HUES48 (cell line): ENCODE results near the gene BIRC7.

Experiments used
- H3K27ac ChIP-seq: one replicate; pipeline ENCODE4 v1.7.0; 2013; ENCODE audit warnings: low read depth, low read length, inconsistent platforms
- H3K27me3 ChIP-seq: 2 replicates; pipeline ENCODE4 v1.6.1; 2013; ENCODE audit warnings: mild to moderate bottlenecking, low read length; ENCODE audit not compliant: control insufficient read depth, insufficient read depth
- H3K36me3 ChIP-seq: 2 replicates; pipeline ENCODE4 v1.6.1; 2013; ENCODE audit warnings: low read length; ENCODE audit not compliant: control insufficient read depth, insufficient read depth
- H3K4me1 ChIP-seq: 2 replicates; pipeline ENCODE4 v1.6.1; 2013; ENCODE audit warnings: mild to moderate bottlenecking, low read length; ENCODE audit not compliant: control insufficient read depth, insufficient read depth
- H3K4me3 ChIP-seq: 2 replicates; pipeline ENCODE4 v1.5.1; 2013; ENCODE audit warnings: mild to moderate bottlenecking, low read depth, low read length
- H3K9ac ChIP-seq: 2 replicates; pipeline ENCODE4 v1.6.1; 2013; ENCODE audit warnings: mild to moderate bottlenecking, low read depth, low read length, moderate library complexity
- H3K9me3 ChIP-seq: 2 replicates; pipeline ENCODE4 v1.6.1; 2013; ENCODE audit warnings: low read length; ENCODE audit not compliant: control insufficient read depth, insufficient read depth

The BIRC7 gene

GRCh38 chr20:63192721-63193120 lies 43.0 kb upstream of the BIRC7 start:
- H3K9me3 ChIP-seq, result no peaks in the 10 kb centered on the region
- no peaks in the 10 kb centered on the region for H3K27me3 ChIP-seq
- H3K4me3 ChIP-seq, result no peak overlapping the region
- peaks cover 31% of the 10 kb centered on the region for H3K36me3 ChIP-seq
- H3K9ac ChIP-seq, result no peak overlapping the region
- no peak overlapping the region for H3K27ac ChIP-seq
- H3K4me1 ChIP-seq, result 0 out of 2 replicates have a peak, but pooled peaks cover 4% of the 10 kb centered on the region

DNA sequence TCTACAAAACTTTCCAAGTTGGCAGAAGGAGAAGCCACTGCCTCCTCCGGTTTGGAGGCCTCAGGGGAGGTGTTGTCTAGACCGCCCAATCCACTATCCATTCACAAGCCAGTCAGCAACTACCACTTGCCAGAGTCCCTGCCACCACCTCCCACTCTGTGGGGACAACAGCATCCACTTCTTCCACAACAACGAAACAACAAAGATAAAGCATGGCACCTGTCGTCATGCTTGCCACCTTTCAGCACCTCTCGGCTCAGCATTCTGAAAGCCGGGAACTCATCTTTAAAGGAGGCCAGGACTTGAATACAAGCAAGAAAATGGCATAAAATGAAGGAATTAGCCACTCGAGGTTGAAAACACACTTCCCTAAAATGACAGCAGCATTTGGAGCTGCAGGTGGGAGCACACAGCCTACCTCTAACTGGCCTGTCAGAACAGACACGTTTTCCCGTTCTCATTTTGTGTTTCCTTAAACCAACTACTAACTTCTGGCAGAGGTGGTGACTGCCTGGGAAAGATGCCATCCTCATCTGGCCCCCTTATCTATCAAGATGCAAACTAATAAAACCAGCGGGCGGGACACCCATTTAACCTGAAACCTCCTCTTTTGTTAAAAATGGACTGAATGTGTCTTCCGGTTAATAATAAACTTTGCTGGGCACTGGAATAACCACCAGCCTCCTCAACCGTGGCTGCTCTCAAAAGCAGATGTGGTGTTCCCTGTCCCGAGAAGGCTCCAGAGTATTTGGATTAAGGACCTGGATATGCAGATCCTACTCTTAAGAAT lies 41.5 kb upstream of the BIRC7 start:
- no peaks in the 10 kb centered on the region for H3K9me3 ChIP-seq
- H3K9ac ChIP-seq, result no peak overlapping the region
- no peak overlapping the region for H3K27ac ChIP-seq
- 0 out of 2 replicates have a peak, but pooled peaks cover 4% of the 10 kb centered on the region for H3K4me1 ChIP-seq
- H3K27me3 ChIP-seq, result no peaks in the 10 kb centered on the region
- no peak overlapping the region for H3K4me3 ChIP-seq
- peaks cover 35% of the 10 kb centered on the region for H3K36me3 ChIP-seq

- H3K4me3 ChIP-seq, result no peak overlapping the region
- H3K36me3 ChIP-seq, result peaks cover 35% of the 10 kb centered on the region
- H3K4me1 ChIP-seq, result 0 out of 2 replicates have a peak, but pooled peaks cover 4% of the 10 kb centered on the region
- no peaks in the 10 kb centered on the region for H3K27me3 ChIP-seq
- no peak overlapping the region for H3K9ac ChIP-seq
- no peaks in the 10 kb centered on the region for H3K9me3 ChIP-seq
- H3K27ac ChIP-seq, result no peak overlapping the region
Measured at GRCh38 chr20:63194797-63195173, 40.9 kb upstream of the BIRC7 start.

DNA sequence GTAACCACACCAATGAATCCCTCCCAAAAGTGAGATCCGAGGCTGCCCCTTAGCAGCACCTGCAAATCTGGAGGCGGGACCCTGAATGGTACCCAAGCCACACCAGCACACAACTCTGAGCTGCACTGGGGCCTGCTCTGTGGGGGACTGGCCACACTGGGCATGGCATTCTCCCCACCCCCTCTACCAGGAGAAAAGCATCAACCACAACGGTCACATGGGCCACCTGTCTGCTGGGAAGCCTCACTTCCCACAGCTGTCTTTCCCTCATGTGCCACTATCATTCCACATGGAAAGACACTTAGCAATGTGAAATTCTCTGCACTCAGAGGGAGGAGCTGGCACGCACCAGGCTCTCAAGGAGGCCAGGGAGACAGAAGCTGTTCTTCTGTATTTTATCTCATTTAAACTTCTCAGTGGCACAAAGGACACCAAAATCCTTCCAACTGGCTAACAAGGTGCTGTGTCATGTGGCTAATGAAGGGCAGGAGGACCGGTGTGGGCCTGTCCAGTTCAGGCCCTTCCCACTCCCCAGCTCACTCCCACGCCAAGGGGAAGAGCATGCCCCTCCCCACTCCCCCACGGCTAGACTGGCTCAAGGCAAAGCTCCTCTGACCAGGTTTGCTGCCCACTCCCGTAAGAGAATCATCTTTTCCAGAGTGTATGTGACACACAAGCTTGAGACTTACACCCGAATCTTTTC lies 38.8 kb upstream of the BIRC7 start:
- Histone ChIP-seq H3K9me3 (no peaks in the 10 kb centered on the region), H3K27me3 (no peaks in the 10 kb centered on the region), H3K4me3 (no peak overlapping the region), H3K36me3 (peaks cover 51% of the 10 kb centered on the region), H3K4me1 (0 out of 2 replicates have a peak, but pooled peaks cover 4% of the 10 kb centered on the region), H3K27ac (no peak overlapping the region), H3K9ac (no peak overlapping the region)

GRCh38 chr20:63198606-63199005 lies 37.1 kb upstream of the BIRC7 start:
- Histone ChIP-seq H3K27me3 (no peaks in the 10 kb centered on the region), H3K27ac (no peak overlapping the region), H3K9ac (no peak overlapping the region), H3K4me3 (no peak overlapping the region), H3K9me3 (no peaks in the 10 kb centered on the region), H3K4me1 (0 out of 2 replicates have a peak, but pooled peaks cover 4% of the 10 kb centered on the region), H3K36me3 (peaks cover 68% of the 10 kb centered on the region)

- H3K36me3 ChIP-seq, result peaks cover 75% of the 10 kb centered on the region
- H3K4me3 ChIP-seq, result no peak overlapping the region
- no peaks in the 10 kb centered on the region for H3K27me3 ChIP-seq
- H3K9ac ChIP-seq, result no peak overlapping the region
- no peaks in the 10 kb centered on the region for H3K9me3 ChIP-seq
- H3K27ac ChIP-seq, result no peak overlapping the region
- 0 out of 2 replicates have a peak, but pooled peaks cover 4% of the 10 kb centered on the region for H3K4me1 ChIP-seq
Measured at GRCh38 chr20:63202021-63202420, 33.7 kb upstream of the BIRC7 start.

- no peaks in the 10 kb centered on the region for H3K9me3 ChIP-seq
- H3K4me1 ChIP-seq, result no peaks in the 10 kb centered on the region
- no peaks in the 10 kb centered on the region for H3K27me3 ChIP-seq
- no peak overlapping the region for H3K4me3 ChIP-seq
- peaks cover 75% of the 10 kb centered on the region for H3K36me3 ChIP-seq
- no peak overlapping the region for H3K27ac ChIP-seq
- no peak overlapping the region for H3K9ac ChIP-seq
Measured at GRCh38 chr20:63202811-63203526, 32.7 kb upstream of the BIRC7 start.

- H3K27ac ChIP-seq, result no peak overlapping the region
- H3K9me3 ChIP-seq, result no peaks in the 10 kb centered on the region
- H3K4me1 ChIP-seq, result no peaks in the 10 kb centered on the region
- peaks cover 86% of the 10 kb centered on the region for H3K36me3 ChIP-seq
- H3K27me3 ChIP-seq, result no peaks in the 10 kb centered on the region
- H3K9ac ChIP-seq, result no peak overlapping the region
- no peak overlapping the region for H3K4me3 ChIP-seq
Measured at GRCh38 chr20:63204362-63204761, 31.3 kb upstream of the BIRC7 start.

DNA sequence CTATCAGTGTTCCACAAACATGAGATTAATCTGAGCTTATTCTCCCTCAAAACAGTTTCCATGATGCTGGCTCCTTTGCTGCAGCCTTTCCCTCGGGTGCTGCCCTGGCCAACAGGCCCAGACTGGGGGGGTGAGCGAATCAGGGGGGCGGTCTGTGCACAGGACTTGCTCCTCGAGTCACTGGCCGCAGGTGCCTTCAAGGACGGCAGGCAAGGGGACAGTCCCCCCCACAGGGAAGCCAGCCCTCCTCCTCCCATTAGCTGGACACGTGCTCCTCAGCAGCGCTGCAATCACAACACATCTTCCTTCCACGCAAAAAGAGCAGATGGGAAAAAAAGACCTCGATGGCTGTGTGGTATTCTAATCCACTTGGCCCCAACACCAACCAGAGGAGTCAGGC lies 29.8 kb upstream of the BIRC7 start:
- Histone ChIP-seq H3K4me3 (no peak overlapping the region), H3K9me3 (no peaks in the 10 kb centered on the region), H3K4me1 (no peaks in the 10 kb centered on the region), H3K9ac (no peak overlapping the region), H3K36me3 (peaks cover 92% of the 10 kb centered on the region), H3K27ac (no peak overlapping the region), H3K27me3 (no peaks in the 10 kb centered on the region)

- no peaks in the 10 kb centered on the region for H3K9me3 ChIP-seq
- H3K4me1 ChIP-seq, result no peaks in the 10 kb centered on the region
- H3K9ac ChIP-seq, result no peak overlapping the region
- no peak overlapping the region for H3K4me3 ChIP-seq
- peaks cover 92% of the 10 kb centered on the region for H3K36me3 ChIP-seq
- no peak overlapping the region for H3K27ac ChIP-seq
- H3K27me3 ChIP-seq, result no peaks in the 10 kb centered on the region
Measured at GRCh38 chr20:63206878-63207277, 28.8 kb upstream of the BIRC7 start.
